B cell (primary cell): ENCODE data around the gene RICTOR. TPM values are rescaled to one million over a fixed set of nuclear protein-coding genes. Genes with fewer than 3 reads are reported as not detected.

Experiments
- ATAC-seq: fragments of 200-7000 bp; cut with Tn5 transposase; one replicate; pipeline ENCODE4 v1.10.0; 2021; ENCODE audit warnings: low read depth, mild to moderate bottlenecking, moderate number of reproducible peaks, moderate library complexity
- CTCF ChIA-PET: fragments of 350-600 bp; sonication (Branson Sonifier 250); formaldehyde crosslinking; loops from one replicate; lab custom pipeline; 2021; ENCODE audit warnings: antibody characterized with exemption, inconsistent platforms; lab: Charles Lee
- POLR2A ChIA-PET: fragments of 350-600 bp; sonication (Branson Sonifier 250); formaldehyde crosslinking; loops from one replicate; lab custom pipeline; 2021; ENCODE audit warnings: antibody characterized with exemption; lab: Charles Lee
- DNase-seq: peaks from one replicate; pipeline ENCODE4 v3.0.0; 2013
- H2AFZ ChIP-seq: 2 replicates; pipeline ENCODE4 v1.6.1; 2012; ENCODE audit warnings: mild to moderate bottlenecking, low read depth, low read length; ENCODE audit not compliant: insufficient read depth, poor library complexity, severe bottlenecking
- H3K27ac ChIP-seq, 2 donors: 1 replicate in 1 of 2; 2 replicates in 1 of 2; pipeline ENCODE4 v1.5.1; 2012 to 2013; ENCODE audit warnings: low read length in 2 of 2, mild to moderate bottlenecking in 2 of 2, moderate library complexity in 1 of 2
- H3K27me3 ChIP-seq, 4 experiments: fragments of 200-600 bp in 1 of 4; sonication (generic) in 1 of 4; replicated peaks in 1 of 4; 1 replicate in 2 of 4; 2 replicates in 2 of 4; pipeline versions ENCODE4 v1.6.1 to v1.7.0; 2013 to 2016; ENCODE audit warnings: low read length in 3 of 4, mild to moderate bottlenecking in 2 of 4, mixed read lengths in 1 of 4, moderate library complexity in 1 of 4; ENCODE audit not compliant: insufficient read depth in 4 of 4, control insufficient read depth in 3 of 4; ENCODE audit errors: control extremely low read depth in 1 of 4
- H3K36me3 ChIP-seq, 2 experiments: replicated peaks in 1 of 2; 1 replicate in 1 of 2; 2 replicates in 1 of 2; pipeline versions ENCODE4 v1.6.1 to v1.7.1; 2013; ENCODE audit warnings: low read length in 1 of 2; ENCODE audit not compliant: insufficient read depth in 2 of 2, control insufficient read depth in 1 of 2; ENCODE audit errors: control extremely low read depth in 1 of 2, extremely low read depth in 1 of 2
- H3K4me1 ChIP-seq, 2 donors: fragments of 200-600 bp in 1 of 2; sonication (generic) in 1 of 2; 1 replicate in 1 of 2; 2 replicates in 1 of 2; pipeline versions ENCODE4 v1.5.1 to v1.6.1; 2013 to 2017; ENCODE audit warnings: low read length in 2 of 2; ENCODE audit not compliant: control insufficient read depth in 2 of 2, insufficient read depth in 2 of 2
- H3K4me2 ChIP-seq: replicated peaks from 2 replicates; pipeline ENCODE3; 2012; ENCODE audit warnings: mild to moderate bottlenecking, low read depth, low read length; ENCODE audit not compliant: poor library complexity, severe bottlenecking
- H3K4me3 ChIP-seq, 5 experiments: fragments of 200-600 bp in 1 of 5; sonication (generic) in 1 of 5; 1 replicate in 3 of 5; 2 replicates in 2 of 5; pipeline versions ENCODE4 v1.5.1 to v1.7.0; 2011 to 2016; ENCODE audit warnings: low read length in 4 of 5, mild to moderate bottlenecking in 4 of 5, low read depth in 2 of 5, control low read depth in 1 of 5, moderate library complexity in 1 of 5; ENCODE audit not compliant: insufficient read depth in 1 of 5; ENCODE audit errors: control extremely low read depth in 1 of 5, extremely low read depth in 1 of 5
- H3K79me2 ChIP-seq: fragments of 200-600 bp; sonication (generic); one replicate; pipeline ENCODE4 v1.6.0; 2016; ENCODE audit warnings: low read length; ENCODE audit not compliant: control insufficient read depth, insufficient read depth
- H3K9ac ChIP-seq: fragments of 200-600 bp; sonication (generic); 2 replicates; pipeline ENCODE4 v1.6.1; 2017; ENCODE audit warnings: mild to moderate bottlenecking, low read length, moderate library complexity
- H3K9me3 ChIP-seq, 3 donors: one replicate each; pipeline versions ENCODE4 v1.6.1 to v1.7.1; 2013; ENCODE audit warnings: low read length in 2 of 3; ENCODE audit not compliant: control insufficient read depth in 2 of 3, insufficient read depth in 1 of 3; ENCODE audit errors: control extremely low read depth in 1 of 3
- H4K20me1 ChIP-seq: 2 replicates; pipeline ENCODE4 v1.6.0; 2012; ENCODE audit warnings: mild to moderate bottlenecking, low read length; ENCODE audit not compliant: insufficient read depth, control insufficient read depth, poor library complexity, severe bottlenecking
- H3K27ac Mint-ChIP-seq: one replicate; pipeline ENCODE4 v1.8.0; 2021; ENCODE audit warnings: mixed read lengths
- H3K27me3 Mint-ChIP-seq: one replicate; pipeline ENCODE4 v1.8.0; 2021; ENCODE audit warnings: mixed read lengths
- H3K4me1 Mint-ChIP-seq: one replicate; pipeline ENCODE4 v1.8.0; 2021; ENCODE audit warnings: mixed read lengths
- H3K4me3 Mint-ChIP-seq: one replicate; pipeline ENCODE4 v1.8.0; 2021; ENCODE audit warnings: mixed read lengths
- H3K9me3 Mint-ChIP-seq: one replicate; pipeline ENCODE4 v1.8.0; 2022; ENCODE audit warnings: mixed read lengths; ENCODE audit not compliant: insufficient read depth
- CTCF ChIP-seq: fragments of 200-600 bp; IDR thresholded peaks from one replicate; pipeline ENCODE4 v1.8.0; 2022; ENCODE audit warnings: antibody characterized with exemption, mild to moderate bottlenecking
- EZH2 ChIP-seq: IDR thresholded peaks from 2 replicates; pipeline ENCODE4 v1.6.1; 2012; ENCODE audit warnings: borderline replicate concordance, low read depth, mild to moderate bottlenecking, moderate library complexity, low read length; ENCODE audit not compliant: insufficient read depth, poor library complexity, severe bottlenecking
- WGBS: methylation state at CpG from one replicate; pipeline ENCODE4 v1.1.5; 2013; ENCODE audit warnings: missing lambda C conversion rate; ENCODE audit not compliant: insufficient coverage; 5-methylcytosine and 5-hydroxymethylcytosine counted together
- intact Hi-C: fragments of 100-400 bp; cut with micrococcal nuclease; formaldehyde crosslinking; loops from one replicate; pipeline ENCODE4 v1.10.0; 2022
- polyA plus RNA-seq: library from polyadenylated mRNA; depleted of rRNA; stranded (reverse); fragments of >200 nt; gene quantifications from 2 replicates; pipeline ENCODE4 v1.2.3, GENCODE V29; 2012
- total RNA-seq, 2 donors: library from RNA; stranded (reverse); fragments of 120-200 nt in 1 of 2; gene quantifications; 1 replicate in 1 of 2; 2 replicates in 1 of 2; pipeline versions ENCODE4 v1.2.3 to v1.2.4, GENCODE V29; 2013 to 2022

RICTOR gene
- total and polyA plus RNA-seq, 2 donors (not counting 1 experiment from before 2014, with no cell fraction given) = 15.4 to 84.3 TPM

DNA sequence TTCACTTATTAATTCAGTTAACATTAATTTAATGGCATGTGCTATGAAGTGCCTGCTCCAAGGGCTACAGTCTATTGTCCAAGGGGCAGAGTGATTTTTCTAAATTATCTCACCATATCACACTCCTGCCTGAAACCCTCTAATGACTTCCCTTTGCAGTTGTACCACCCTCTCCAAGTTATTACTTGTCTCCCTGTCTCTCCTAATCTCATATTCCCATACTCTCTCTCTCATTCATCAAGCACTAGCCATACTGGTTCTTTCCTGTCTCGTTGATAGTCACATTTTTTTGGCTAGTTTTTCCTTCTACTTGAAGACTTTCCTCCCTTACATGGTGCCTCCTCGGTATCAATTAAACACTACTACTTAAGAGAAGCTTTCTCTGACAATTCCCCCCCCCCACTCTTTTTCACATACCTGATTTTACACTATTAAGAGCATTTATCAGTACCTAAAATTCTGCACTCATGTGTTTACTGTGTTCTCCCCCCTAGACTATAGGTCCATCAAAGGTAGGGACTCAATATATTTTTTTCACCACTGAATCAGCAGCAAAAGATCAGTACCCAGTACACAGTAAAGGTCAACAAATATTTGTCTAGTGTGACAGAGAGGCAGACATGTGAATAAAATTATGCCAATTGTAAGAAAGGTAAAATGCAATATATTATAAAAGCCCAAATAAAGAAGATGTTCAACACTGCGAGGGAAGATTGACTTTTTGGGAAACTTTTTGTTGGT lies 19.0 kb downstream of the RICTOR start:
- H4K20me1 ChIP-seq = peaks cover 81% of the 10 kb centered on the region
- no peak overlapping the region for H3K4me3 Mint-ChIP-seq

More for the DNA sequence above, 19.0 kb downstream of the RICTOR start:
- H3K4me1 ChIP-seq = peaks cover 0 to 20% of the 10 kb centered on the region in 2 donors
- H3K4me2 ChIP-seq = no peak overlapping the region
- Mint-ChIP-seq H3K27ac (no peak overlapping the region), H3K9me3 (no peaks in the 10 kb centered on the region), H3K27me3 (no peaks in the 10 kb centered on the region), H3K4me1 (peaks cover 40% of the 10 kb centered on the region)
- ChIA-PET POLR2A (no interaction called here), CTCF (no interaction called here)
- peaks cover 98% of the 10 kb centered on the region for H3K79me2 ChIP-seq
- ATAC-seq (no peak), DNase-seq (no peak)
- H3K27me3 ChIP-seq = no peaks in the 10 kb centered on the region
- H3K4me3 ChIP-seq = no peak overlapping the region
- TF ChIP-seq CTCF (no peak), EZH2 (no peak)
- H3K27ac ChIP-seq = no peak overlapping the region
- WGBS = 76% methylated on average over 2 of the region's 3 CpGs
- no peaks in the 10 kb centered on the region for H3K9me3 ChIP-seq
- no peak overlapping the region for H2AFZ ChIP-seq
- H3K36me3 ChIP-seq = peaks cover 0 to 6% of the 10 kb centered on the region in 2 experiments
- intact Hi-C loops = no loop called here
- no peak overlapping the region for H3K9ac ChIP-seq
